Fibroblast of lung (primary cell): ENCODE measurements around the gene HRC.
A peak's percentile ranks its signal among the peaks of the same experiment; 100 is the strongest.

Experiments
- EZH2 ChIP-seq: IDR thresholded peaks from 2 replicates; pipeline ENCODE4 v1.5.1; 2012; ENCODE audit warnings: low read length, control low read depth, mild to moderate bottlenecking; ENCODE audit errors: missing control alignments
- TF ChIP-seq, protein P1 (sequence below), 2 donors: IDR thresholded peaks in 1 of 2; conservative IDR thresholded peaks in 1 of 2; 1 replicate in 1 of 2; 2 replicates in 1 of 2; pipeline ENCODE4 v1.5.1; 2011 to 2012; ENCODE audit warnings: low read length in 2 of 2, control low read depth in 1 of 2, inconsistent platforms in 1 of 2, low read depth in 1 of 2, mild to moderate bottlenecking in 1 of 2

DNA sequence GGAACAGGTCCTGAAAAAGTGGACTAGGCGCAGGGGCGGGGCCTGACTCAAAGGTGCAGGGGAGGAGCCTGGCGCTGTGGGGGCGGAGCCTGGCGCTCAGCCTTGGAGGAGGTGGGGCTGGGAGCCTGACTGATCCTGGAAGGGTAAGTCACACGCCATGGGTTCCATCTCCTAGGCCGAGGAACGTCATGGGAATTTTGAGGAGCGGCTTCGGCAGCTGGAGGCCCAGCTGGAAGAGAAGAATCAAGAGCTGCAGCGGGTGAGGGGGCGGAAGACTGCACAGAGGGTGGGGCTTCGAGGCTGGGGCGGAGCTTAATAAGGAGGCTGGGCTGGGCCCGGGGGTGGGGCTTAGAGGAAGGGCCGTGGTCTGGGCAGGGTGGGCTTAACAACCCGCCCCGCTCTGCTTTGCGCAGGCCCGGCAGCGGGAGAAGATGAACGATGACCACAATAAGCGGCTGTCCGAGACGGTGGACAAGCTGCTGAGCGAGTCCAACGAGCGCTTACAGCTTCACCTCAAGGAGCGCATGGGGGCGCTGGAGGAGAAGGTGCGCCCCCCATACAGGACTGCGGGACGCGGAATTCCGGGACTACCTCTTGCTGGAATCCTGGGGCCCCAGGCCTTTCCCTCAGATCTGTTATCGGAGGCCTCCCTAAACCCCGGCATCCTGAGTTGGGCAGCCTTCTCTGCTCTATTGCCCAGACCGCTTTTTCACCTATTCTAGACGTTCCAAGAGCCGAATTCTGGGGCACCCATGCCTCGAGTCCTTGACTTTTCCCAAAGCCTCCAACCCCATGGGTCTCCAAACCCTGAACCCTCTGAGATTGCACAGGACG is 21.4 kb downstream of the HRC start:
- TF ChIP-seq, protein P1, sequence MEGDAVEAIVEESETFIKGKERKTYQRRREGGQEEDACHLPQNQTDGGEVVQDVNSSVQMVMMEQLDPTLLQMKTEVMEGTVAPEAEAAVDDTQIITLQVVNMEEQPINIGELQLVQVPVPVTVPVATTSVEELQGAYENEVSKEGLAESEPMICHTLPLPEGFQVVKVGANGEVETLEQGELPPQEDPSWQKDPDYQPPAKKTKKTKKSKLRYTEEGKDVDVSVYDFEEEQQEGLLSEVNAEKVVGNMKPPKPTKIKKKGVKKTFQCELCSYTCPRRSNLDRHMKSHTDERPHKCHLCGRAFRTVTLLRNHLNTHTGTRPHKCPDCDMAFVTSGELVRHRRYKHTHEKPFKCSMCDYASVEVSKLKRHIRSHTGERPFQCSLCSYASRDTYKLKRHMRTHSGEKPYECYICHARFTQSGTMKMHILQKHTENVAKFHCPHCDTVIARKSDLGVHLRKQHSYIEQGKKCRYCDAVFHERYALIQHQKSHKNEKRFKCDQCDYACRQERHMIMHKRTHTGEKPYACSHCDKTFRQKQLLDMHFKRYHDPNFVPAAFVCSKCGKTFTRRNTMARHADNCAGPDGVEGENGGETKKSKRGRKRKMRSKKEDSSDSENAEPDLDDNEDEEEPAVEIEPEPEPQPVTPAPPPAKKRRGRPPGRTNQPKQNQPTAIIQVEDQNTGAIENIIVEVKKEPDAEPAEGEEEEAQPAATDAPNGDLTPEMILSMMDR (conservative IDR thresholded peaks at IDR 0.05 in 1 of 2, IDR thresholded peaks at IDR 0.05 in 1 of 2; ENCODE audit: low read depth in 1 of 2, low read length in 2 of 2) = peak in 1 of 2 donors; percentile 3
- TF ChIP-seq EZH2 = no peak
